SK-N-SH treated with all-trans-retinoic acid at 6 μM for 48 hours (cell line): ENCODE measurements around the gene CARS1.

Experiments used
- ATAC-seq: fragments of 200-7000 bp; cut with Tn5 transposase; 3 replicates; pipeline ENCODE4 v1.9.1; 2020; ENCODE audit warnings: mild to moderate bottlenecking, moderate library complexity
- ARNTL ChIP-seq: fragments of 450-650 bp; formaldehyde crosslinking; IDR thresholded peaks from 2 replicates; pipeline ENCODE4 v1.5.0; 2020; ENCODE audit warnings: low read depth, mild to moderate bottlenecking, moderate library complexity, borderline replicate concordance
- BACH2 ChIP-seq: fragments of 250-450 bp; sonication (Bioruptor Pico); IDR thresholded peaks from 2 replicates; pipeline ENCODE4 v1.9.0; 2021; ENCODE audit warnings: mild to moderate bottlenecking, borderline replicate concordance
- CREB5 ChIP-seq: fragments of 250-450 bp; sonication (Bioruptor Pico); IDR thresholded peaks from 2 replicates; pipeline ENCODE4 v1.5.1; 2020; ENCODE audit warnings: low read depth, mild to moderate bottlenecking, moderate library complexity
- CSDC2 ChIP-seq: fragments of 250-450 bp; sonication (Bioruptor Pico); IDR thresholded peaks from 2 replicates; pipeline ENCODE4 v1.5.0; 2020; ENCODE audit warnings: mild to moderate bottlenecking, moderate library complexity
- CSRNP3 ChIP-seq: fragments of 250-450 bp; sonication (Bioruptor Pico); IDR thresholded peaks from 2 replicates; pipeline ENCODE4 v1.5.1; 2021; ENCODE audit warnings: mild to moderate bottlenecking, moderate library complexity
- ESRRG ChIP-seq: fragments of 250-450 bp; sonication (Bioruptor Pico); IDR thresholded peaks from 2 replicates; pipeline ENCODE4 v1.6.1; 2021; ENCODE audit warnings: mild to moderate bottlenecking
- GLIS3 ChIP-seq: fragments of 250-450 bp; sonication (Bioruptor Pico); IDR thresholded peaks from 2 replicates; pipeline ENCODE4 v1.5.0; 2020; ENCODE audit warnings: mild to moderate bottlenecking, moderate library complexity
- ISL1 ChIP-seq: fragments of 250-450 bp; sonication (Bioruptor Pico); IDR thresholded peaks from 2 replicates; pipeline ENCODE4 v2.1.2; 2022; ENCODE audit warnings: mild to moderate bottlenecking, moderate library complexity
- OSR1 ChIP-seq: fragments of 250-450 bp; sonication (Bioruptor Pico); IDR thresholded peaks from 2 replicates; pipeline ENCODE4 v1.8.0; 2022; ENCODE audit warnings: moderate library complexity, mild to moderate bottlenecking, inconsistent platforms
- POU6F1 ChIP-seq: fragments of 250-450 bp; sonication (Bioruptor Pico); IDR thresholded peaks from 2 replicates; pipeline ENCODE4 v1.8.0; 2021; ENCODE audit warnings: low read depth, mild to moderate bottlenecking, moderate library complexity, borderline replicate concordance
- PPARA ChIP-seq: fragments of 250-450 bp; sonication (Bioruptor Pico); IDR thresholded peaks from 2 replicates; pipeline ENCODE4 v1.5.0; 2020; ENCODE audit warnings: mild to moderate bottlenecking, borderline replicate concordance
- RARB ChIP-seq: fragments of 250-450 bp; sonication (Bioruptor Pico); IDR thresholded peaks from 2 replicates; pipeline ENCODE4 v1.8.0; 2021; ENCODE audit warnings: mild to moderate bottlenecking, moderate library complexity
- SNAI2 ChIP-seq: fragments of 250-450 bp; sonication (Bioruptor Pico); IDR thresholded peaks from 2 replicates; pipeline ENCODE4 v1.5.0; 2020; ENCODE audit warnings: mild to moderate bottlenecking, moderate library complexity
- TCF4 ChIP-seq: fragments of 250-450 bp; sonication (Bioruptor Pico); IDR thresholded peaks from 2 replicates; pipeline ENCODE4 v1.8.0; 2021; ENCODE audit warnings: mild to moderate bottlenecking, moderate library complexity, borderline replicate concordance
- TOX ChIP-seq: fragments of 250-450 bp; sonication (Bioruptor Pico); IDR thresholded peaks from 2 replicates; pipeline ENCODE4 v1.8.0; 2021; ENCODE audit warnings: mild to moderate bottlenecking, moderate library complexity, borderline replicate concordance
- TSHZ2 ChIP-seq: fragments of 250-450 bp; sonication (Bioruptor Pico); IDR thresholded peaks from 2 replicates; pipeline ENCODE4 v1.5.0; 2020; ENCODE audit warnings: mild to moderate bottlenecking, moderate library complexity
- ZC3H10 ChIP-seq: fragments of 250-450 bp; sonication (Bioruptor Pico); IDR thresholded peaks from 2 replicates; pipeline ENCODE4 v1.5.1; 2021; ENCODE audit warnings: mild to moderate bottlenecking, moderate library complexity
- ZFP3 ChIP-seq: fragments of 250-450 bp; sonication (Bioruptor Pico); IDR thresholded peaks from 2 replicates; pipeline ENCODE4 v1.5.0; 2020; ENCODE audit warnings: mild to moderate bottlenecking, moderate library complexity
- ZFP30 ChIP-seq: fragments of 450-650 bp; formaldehyde crosslinking; IDR thresholded peaks from 2 replicates; pipeline ENCODE4 v1.5.0; 2022; ENCODE audit warnings: mild to moderate bottlenecking, moderate library complexity
- ZNF565 ChIP-seq: fragments of 450-650 bp; formaldehyde crosslinking; conservative IDR thresholded peaks from 2 replicates; pipeline ENCODE4 v1.5.0; 2020; ENCODE audit warnings: low read depth, mild to moderate bottlenecking, moderate library complexity
- ZNF8 ChIP-seq: fragments of 450-650 bp; formaldehyde crosslinking; IDR thresholded peaks from 2 replicates; pipeline ENCODE4 v1.5.0; 2020; ENCODE audit warnings: mild to moderate bottlenecking, moderate library complexity

Gene CARS1

GRCh38 chr11:3055891-3056290, 1.3 kb downstream of the CARS1 start:
- TF ChIP-seq BACH2 (CRISPR knock-in tag) (no peak), GLIS3 (CRISPR knock-in tag) (no peak), POU6F1 (CRISPR knock-in tag) (no peak), CSDC2 (CRISPR knock-in tag) (no peak), PPARA (no peak), TOX (no peak), ZFP3 (CRISPR knock-in tag) (no peak), SNAI2 (CRISPR knock-in tag) (no peak), TSHZ2 (CRISPR knock-in tag) (no peak), RARB (CRISPR knock-in tag) (no peak), ZNF565 (CRISPR knock-in tag) (no peak), ISL1 (CRISPR knock-in tag) (no peak), CSRNP3 (CRISPR knock-in tag) (no peak), ZNF8 (no peak), ZFP30 (CRISPR knock-in tag) (no peak), TCF4 (CRISPR knock-in tag) (no peak), ARNTL (no peak), ESRRG (CRISPR knock-in tag) (no peak), CREB5 (CRISPR knock-in tag) (no peak)
- TF ChIP-seq, all 23 proteins: peak for 0
- ATAC-seq = no peak

GRCh38 chr11:3052567-3052966, 4.7 kb downstream of the CARS1 start:
- no peak for ATAC-seq
- TF ChIP-seq POU6F1 (CRISPR knock-in tag) = no peak
- no peak for TF ChIP-seq ZFP3 (CRISPR knock-in tag)
- TF ChIP-seq TCF4 (CRISPR knock-in tag) = no peak
- TF ChIP-seq ZNF8 = no peak
- no peak for TF ChIP-seq ISL1 (CRISPR knock-in tag)
- no peak for TF ChIP-seq CREB5 (CRISPR knock-in tag)
- no peak for TF ChIP-seq RARB (CRISPR knock-in tag)
- TF ChIP-seq OSR1 (CRISPR knock-in tag) = no peak
- TF ChIP-seq ZC3H10 (CRISPR knock-in tag) = no peak
- no peak for TF ChIP-seq ESRRG (CRISPR knock-in tag)
- TF ChIP-seq GLIS3 (CRISPR knock-in tag) = no peak
- no peak for TF ChIP-seq BACH2 (CRISPR knock-in tag)
- TF ChIP-seq, all 23 proteins: peak for 0
